GM15510 (cell line): Measurements from ENCODE around the gene RNF8.

Source experiments
- POLR2A ChIP-seq: IDR thresholded peaks from 3 replicates; pipeline ENCODE4 v1.6.1; 2011; ENCODE audit warnings: borderline replicate concordance; ENCODE audit not compliant: insufficient read length; ENCODE audit errors: extremely low read depth

RNF8 gene

GRCh38 chr6:37347177-37347576, 6.6 kb upstream of the RNF8 start:
- no peak for TF ChIP-seq POLR2A

DNA sequence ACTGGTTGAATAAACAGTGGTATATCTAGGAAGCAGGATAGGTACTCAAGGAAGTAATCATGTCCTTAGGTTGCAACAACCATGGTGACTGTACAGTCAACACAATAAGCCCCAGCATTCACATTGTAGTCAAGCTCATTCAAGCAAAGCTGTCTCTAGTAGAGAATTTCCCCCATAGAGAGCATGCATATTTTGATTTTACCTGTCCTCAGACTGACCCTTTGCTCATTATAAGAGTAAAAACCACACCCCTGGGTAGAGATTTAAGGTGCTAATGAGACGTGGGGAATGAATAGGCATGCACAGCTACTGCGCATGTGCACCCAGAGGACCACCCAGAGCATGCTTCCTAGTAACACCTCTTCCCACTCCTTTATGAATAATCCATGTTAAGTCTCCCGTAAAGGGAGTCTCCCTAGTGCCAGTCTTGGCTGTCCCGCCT, 6.1 kb upstream of the RNF8 start:
- TF ChIP-seq POLR2A, result no peak

DNA sequence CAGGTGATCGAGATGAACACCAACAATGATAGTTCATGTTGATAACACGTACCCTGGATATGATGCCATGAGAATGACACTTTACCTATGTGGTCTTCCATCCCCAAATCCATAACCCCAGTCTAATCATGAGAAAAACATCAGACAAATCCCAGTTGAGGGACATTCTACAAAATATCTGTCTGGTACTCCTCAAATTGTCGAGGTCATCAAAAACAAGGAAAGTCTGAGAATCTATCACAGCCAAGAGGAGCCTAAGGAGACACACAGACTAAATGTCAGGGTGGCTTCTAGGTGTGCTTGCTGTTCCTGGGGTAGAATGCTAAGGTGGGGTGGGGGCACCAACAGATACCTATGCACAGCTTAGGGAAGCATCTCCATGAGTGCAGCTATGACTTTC, 2.8 kb upstream of the RNF8 start:
- no peak for TF ChIP-seq POLR2A

DNA sequence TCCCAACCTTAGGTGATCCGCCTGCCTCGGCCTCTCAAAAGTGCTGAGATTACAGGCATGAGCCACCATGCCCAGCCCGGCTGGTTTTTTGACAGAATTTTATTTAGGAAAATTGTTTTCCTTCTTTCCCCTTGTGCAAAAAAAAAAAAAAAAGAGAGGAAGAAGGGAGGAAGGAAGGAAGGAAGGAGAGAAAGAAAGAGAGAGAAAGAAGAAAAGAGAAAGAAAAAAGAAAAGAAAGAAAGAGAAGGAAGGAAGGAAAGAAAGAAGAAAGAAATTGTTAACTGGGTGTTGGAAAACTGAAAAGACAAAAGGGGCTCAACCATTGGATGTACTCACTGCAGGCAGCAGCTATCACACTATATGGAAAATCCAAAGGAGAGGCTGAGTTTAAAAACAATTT, 1.4 kb upstream of the RNF8 start:
- no peak for TF ChIP-seq POLR2A

- no peak for TF ChIP-seq POLR2A
Observed at GRCh38 chr6:37354526-37355384, 972 bp downstream of the RNF8 start.

GRCh38 chr6:37357288-37357687, 3.5 kb downstream of the RNF8 start:
- TF ChIP-seq POLR2A, result no peak

DNA sequence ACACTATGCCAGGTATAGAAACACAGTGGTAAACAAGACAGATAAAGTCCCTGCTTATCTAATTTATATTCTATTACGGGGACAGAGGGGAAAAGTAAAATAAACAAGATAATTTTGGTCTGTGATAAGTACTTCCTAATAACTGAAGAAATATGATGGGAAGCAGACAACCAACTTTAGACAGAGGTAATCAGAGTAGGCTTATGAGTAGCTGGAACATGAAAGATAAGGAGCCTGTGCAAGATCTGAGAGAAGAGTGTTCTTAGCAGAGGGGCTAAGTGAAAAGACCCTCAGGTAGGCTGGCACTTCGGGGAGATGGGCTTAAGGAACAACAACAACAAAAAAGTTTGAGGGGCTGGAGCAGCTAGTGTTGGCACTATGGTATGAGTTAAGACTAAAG, 4.1 kb downstream of the RNF8 start:
- no peak for TF ChIP-seq POLR2A

- TF ChIP-seq POLR2A, result no peak
Observed at GRCh38 chr6:37359039-37359438, 5.3 kb downstream of the RNF8 start.

GRCh38 chr6:37362101-37362828, 8.5 kb downstream of the RNF8 start:
- no peak for TF ChIP-seq POLR2A

GRCh38 chr6:37365791-37366190, 12.0 kb downstream of the RNF8 start:
- no peak for TF ChIP-seq POLR2A

DNA sequence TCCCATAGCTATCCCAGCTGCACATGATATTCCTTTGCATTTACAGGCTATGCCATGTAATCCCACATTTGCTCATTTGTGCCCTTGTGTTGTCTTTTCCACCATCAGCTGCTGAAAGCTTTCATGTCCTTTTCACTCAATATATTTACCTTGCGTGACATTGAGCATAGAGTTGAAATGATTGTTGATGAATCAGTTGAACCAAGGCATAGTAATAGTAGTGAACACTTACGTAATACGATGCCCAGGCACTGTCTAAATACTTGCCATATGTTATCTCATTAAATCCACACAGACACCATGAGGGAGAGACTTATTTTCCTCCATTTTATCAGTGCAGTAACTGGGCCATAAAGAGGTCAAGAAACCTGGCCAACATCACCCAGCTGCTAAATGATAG, 13.1 kb downstream of the RNF8 start:
- TF ChIP-seq POLR2A, result no peak

GRCh38 chr6:37368961-37369320, 15.2 kb downstream of the RNF8 start:
- TF ChIP-seq POLR2A, result no peak

DNA sequence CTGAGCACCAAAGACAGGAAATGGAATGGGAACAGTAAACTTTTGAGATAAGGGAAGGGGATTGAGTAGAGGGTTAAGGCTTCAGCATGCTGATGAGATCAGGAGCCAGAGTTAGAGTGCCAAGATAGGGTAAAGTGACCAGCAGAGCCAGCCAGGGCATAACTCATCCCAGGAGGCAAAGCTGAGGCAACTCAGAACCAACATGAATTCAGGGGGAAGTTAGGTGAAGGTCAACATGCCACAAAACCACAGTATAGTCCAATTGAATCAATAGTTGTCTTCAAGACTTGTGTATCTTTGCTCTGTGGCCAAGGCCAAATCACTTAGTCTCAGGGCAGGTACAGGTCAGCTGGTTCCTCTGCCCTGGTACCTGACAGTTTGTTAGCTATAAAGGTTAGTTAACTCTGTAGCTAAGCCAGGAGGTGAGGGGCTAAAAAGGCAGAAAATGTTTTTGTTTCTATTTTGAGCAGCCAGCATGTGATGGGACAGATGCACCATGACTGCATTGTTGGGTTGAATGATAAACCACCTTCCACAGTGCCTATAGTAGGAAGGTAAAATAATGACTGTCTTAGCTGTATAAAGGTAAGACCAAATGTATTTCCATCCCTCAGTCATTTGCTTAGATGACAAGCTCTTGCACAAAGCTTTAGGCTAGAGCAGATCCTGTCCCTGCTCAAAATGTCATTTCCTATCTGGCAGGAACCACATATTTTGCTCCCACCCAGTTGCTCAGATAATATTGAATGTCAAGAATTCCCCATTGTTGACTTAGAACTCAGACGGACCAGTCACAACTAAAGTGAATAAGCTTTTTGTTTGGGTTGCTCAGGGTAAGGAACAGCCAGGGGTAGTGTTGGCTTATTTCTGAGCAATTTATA, 15.8 kb downstream of the RNF8 start:
- no peak for TF ChIP-seq POLR2A

DNA sequence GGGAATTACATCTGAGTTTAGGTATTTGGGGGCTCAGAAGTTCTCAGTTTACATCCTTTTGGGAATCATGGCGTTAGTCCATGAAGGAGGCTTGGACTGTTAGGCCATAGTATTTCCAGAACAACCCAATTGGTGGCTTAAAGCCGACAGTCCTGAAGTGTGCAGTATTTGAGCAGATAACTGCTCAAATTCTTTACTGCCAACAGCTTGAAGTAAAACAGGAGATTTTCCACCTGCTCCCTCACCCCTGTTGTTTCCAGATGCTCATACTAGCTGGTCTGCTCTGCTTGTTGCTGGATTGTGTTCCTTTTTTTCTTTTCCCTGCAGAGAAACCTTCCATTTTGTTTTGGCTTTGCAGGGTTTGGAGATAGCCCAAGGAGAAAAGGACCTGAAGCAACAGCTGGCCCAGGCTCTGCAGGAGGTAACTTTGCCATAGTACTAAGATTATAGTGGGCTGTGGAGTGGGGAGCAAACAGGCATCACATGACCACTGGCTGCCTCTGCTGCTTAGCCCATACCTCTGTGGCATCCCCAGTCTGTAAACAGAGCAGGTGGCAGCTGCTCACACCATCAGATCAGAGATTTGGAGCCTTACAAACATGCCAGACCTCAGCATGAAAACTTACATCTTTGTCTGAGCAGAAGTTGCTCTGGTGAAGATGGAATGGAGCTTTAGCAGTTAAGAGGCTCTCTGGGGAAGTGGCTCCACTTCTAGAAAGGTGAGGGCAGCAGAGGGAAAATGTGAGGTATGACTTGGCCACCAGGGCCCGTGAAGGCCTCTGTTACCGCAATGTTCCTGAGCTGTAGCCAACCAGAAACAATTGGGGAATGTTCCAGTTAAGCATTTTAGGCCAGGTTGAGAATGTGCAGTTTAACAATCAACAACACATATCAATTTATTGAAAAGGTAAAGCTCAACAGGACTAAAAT, 17.6 kb downstream of the RNF8 start:
- no peak for TF ChIP-seq POLR2A
